ENCODE measurements around the gene SMIM9. TPM values are rescaled to one million over a fixed set of nuclear protein-coding genes. Genes with fewer than 3 reads are reported as not detected.
"Not testable (repeated sequence)": the region's sequence is repeated elsewhere in the genome, so short reads cannot be mapped to it uniquely, and the experiment has no call there.

Gene SMIM9
- total RNA-seq (2014; rRNA removed; shearing (Covaris generic); ENCODE audit: low replicate concordance) = not detected in 2 replicates

DNA sequence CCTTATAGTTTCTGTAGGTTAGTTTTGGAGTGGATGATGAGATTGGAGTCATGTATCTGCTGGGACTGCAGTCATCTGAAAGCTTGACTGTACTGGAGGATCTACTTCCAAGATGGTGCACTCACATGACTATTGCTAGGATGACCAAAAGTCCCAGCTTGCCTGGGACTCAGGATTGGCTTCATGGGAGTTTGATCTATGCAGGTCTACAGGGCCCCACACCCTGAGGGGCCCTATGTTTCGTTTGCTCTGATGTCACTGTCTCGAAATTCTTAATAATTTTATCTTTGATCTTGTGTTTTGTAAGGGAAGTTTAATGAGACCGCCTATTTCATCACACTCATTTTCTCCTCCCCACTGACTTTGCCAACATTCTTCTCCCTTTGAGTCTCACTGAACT, at the start of gene SMIM9:
Gene SMIM9 (minus strand): TSS at position 101 of the 400 bp plus-strand sequence. CDS start 3,806 bp downstream, outside the sequence.
- no peak within 1 kb of the TSS for H3K4me3 ChIP-seq
- no peaks in the 10 kb centered on the region for H3K36me3 ChIP-seq
- DNase-seq = no peak
- no peaks in the 10 kb centered on the region for H3K27me3 ChIP-seq
- no peaks in the 10 kb centered on the region for H3K9me3 ChIP-seq

DNA sequence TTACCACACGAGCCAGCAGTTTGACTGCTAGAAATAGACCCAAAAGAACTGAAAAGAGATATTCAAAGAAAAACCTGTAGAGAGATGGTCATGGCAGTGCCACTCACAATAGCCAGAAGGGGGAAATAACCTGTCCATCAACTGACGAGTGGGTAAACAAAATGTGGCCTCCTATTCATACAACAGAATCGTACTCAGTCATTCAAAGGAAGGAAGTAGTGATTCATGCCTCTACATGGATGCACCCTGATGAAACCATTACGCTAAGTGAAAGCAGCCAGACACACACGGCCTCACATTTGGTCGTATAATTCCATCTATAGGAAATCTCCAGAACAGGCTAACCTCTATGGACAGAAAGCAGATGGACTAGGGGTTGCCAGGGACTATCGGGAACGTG, 49.6 kb upstream of the SMIM9 start:
- DNase-seq, H3K9me3 ChIP-seq, H3K36me3 ChIP-seq, H3K27me3 ChIP-seq, H3K4me3 ChIP-seq: not testable (repeated sequence)

DNA sequence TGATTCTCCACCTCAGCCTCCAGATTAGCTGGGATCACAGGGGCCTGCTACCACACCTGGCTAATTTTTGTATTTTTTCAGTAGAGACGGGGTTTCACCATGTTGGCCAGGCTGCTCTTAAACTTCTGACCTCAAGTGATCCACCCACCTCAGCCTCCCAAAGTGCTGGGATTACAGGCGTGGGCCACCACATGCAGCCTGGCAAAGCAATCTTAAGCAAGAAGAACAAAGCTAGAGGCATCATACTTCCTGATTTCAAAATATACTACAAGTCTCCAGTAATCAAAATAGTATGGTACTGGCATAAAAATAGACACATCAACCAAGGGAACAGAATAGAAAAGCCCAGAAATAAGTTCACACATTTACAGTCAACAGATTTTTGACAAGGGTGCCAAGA, 38.9 kb upstream of the SMIM9 start:
- no peak for DNase-seq
- H3K9me3 ChIP-seq = no peaks in the 10 kb centered on the region

DNA sequence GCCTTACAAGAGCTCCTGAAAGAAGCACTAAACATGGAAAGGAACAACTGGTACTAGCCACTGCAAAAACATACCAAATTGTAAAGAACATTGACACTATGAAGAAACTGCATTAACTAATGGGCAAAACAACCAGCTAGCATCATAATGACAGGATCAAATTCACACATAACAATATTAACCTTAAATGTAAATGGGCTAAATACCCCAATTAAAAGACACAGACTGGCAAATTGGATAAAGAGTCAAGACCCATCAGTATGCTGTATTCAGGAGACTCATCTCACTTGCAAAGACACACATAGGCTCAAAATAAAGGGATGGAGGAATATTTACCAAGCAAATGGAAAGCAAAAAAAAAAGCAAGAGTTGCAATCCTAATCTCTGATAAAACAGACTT, 34.1 kb upstream of the SMIM9 start:
- not testable (repeated sequence) for H3K27me3 ChIP-seq, H3K36me3 ChIP-seq, DNase-seq, H3K4me3 ChIP-seq, H3K9me3 ChIP-seq

More for the DNA sequence above, 38.9 kb upstream of the SMIM9 start:
- Histone ChIP-seq H3K27me3 (no peaks in the 10 kb centered on the region), H3K36me3 (no peaks in the 10 kb centered on the region), H3K4me3 (no peak overlapping the region)

DNA sequence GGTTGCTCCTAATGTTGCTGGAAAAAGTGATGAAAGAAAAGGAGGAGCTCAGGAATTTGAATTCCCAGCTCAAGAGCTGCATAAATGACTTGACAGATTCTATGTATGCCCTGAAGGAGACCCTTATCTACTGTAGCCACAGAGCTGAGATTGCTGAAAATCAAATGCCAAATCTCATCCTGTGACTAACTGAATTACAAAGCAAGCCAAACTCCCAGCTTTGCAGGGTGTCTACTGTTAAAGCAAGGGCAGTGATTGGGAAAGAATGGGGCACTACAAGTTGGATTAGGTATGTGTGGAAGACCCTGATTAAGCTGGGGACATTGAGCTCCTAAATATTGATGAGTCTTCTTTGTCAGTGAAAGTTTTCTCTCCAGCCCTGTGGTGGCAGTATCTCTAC, 20.8 kb upstream of the SMIM9 start:
- Histone ChIP-seq H3K27me3 (no peaks in the 10 kb centered on the region), H3K9me3 (no peaks in the 10 kb centered on the region), H3K36me3 (no peaks in the 10 kb centered on the region), H3K4me3 (no peak overlapping the region)
- DNase-seq = no peak

DNA sequence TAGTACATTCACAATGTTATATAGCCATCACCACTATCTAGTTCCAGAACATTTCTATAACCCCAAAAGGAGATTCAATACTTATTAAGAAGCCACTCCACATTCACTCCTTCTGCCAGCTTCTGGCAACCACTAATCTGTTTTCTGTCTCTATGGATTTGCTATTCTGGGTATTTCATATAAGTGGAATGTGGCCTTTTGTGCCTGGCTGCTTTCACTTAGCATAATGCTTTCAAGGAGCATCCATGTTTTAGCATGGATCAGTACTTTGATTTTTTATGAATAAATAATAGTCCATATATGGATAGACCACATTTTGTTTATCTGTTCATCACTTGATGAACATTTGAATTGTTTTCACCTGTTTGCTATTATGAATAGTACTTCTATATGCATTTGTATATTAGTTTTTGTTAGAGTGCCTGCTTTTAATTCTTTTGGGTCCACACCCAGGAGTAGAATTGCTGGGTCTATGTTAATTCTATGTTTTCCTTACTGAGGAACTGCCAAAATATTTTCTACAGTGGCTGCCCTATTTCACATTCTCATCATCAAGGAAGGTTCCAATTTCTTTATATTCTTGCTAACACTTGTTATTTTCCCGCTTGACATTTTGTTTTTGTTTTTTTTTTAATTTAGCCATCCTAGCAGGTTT, 16.6 kb upstream of the SMIM9 start:
- no peaks in the 10 kb centered on the region for H3K36me3 ChIP-seq
- no peak for DNase-seq
- H3K27me3 ChIP-seq = no peaks in the 10 kb centered on the region
- H3K4me3 ChIP-seq = no peak overlapping the region
- no peaks in the 10 kb centered on the region for H3K9me3 ChIP-seq

DNA sequence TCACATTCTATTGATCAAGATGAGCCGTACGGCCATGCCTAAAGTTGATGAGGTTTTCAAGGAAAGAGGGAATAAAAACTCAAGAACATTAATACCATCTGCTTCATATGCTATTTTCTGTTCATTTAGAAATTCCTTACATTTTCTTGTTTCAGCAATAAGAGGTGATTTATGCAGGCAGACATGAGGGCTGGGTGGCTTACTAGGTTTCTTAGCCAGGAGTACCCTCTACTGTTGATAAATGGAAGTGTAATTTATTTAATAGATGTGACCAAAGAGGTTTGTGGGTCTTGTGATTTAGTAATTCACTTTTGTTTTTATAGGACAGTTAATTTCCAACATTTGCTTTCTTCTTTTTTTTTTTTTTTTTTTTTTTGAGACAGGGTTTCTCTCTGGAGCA, 6.4 kb upstream of the SMIM9 start:
- no peaks in the 10 kb centered on the region for H3K36me3 ChIP-seq
- H3K9me3 ChIP-seq = no peaks in the 10 kb centered on the region
- H3K27me3 ChIP-seq = no peaks in the 10 kb centered on the region
- H3K4me3 ChIP-seq = no peak overlapping the region
- DNase-seq = no peak

DNA sequence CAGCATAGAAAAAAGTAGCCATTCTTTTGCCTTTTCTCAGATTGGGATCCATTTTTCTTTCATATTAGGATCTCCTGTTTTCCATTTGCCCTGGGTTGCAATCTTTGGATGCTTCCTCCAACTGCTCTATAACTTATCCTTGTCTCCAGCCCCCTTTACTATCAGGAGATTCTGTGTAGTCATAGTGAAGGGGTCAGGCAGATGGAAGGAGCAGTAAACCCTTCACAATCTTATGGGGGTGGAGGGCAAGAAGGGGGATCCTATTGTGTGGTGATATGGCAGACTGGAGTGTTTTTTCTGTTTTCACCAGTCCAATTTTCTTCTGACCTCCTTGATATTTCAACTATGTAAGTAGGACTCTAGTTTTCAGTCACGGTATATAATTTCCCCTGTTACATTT, 1.7 kb upstream of the SMIM9 start:
- H3K9me3 ChIP-seq = no peaks in the 10 kb centered on the region
- H3K36me3 ChIP-seq = no peaks in the 10 kb centered on the region
- no peak overlapping the region for H3K4me3 ChIP-seq
- no peaks in the 10 kb centered on the region for H3K27me3 ChIP-seq
- no peak for DNase-seq

DNA sequence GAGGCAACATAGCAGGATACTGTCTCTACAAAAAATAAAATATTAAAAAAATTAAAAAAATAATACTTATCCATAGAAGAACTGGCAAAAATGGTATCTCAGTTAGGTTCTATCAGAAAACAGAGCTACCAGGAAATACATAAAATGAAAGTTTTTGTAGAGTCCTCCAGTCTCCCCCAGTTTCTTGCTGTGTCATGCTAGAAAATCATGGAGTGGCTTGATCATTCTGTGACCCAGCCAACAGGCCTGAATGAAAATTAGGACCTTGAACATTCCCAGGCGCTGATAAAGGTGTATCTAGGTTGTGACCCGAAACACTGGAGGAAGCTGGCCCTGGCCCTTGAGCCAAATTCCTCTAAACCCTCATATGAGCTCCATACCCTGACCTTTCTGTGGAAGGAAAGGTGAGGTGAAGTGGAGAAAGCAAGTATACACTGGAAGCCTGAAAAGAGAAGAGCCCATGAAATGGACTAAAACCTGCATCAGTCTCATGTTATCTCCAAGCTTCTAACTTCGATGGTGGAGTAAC, 652 bp downstream of the SMIM9 start:
- no peaks in the 10 kb centered on the region for H3K36me3 ChIP-seq
- H3K4me3 ChIP-seq = no peak overlapping the region
- H3K9me3 ChIP-seq = no peaks in the 10 kb centered on the region
- no peaks in the 10 kb centered on the region for H3K27me3 ChIP-seq
- no peak for DNase-seq

DNA sequence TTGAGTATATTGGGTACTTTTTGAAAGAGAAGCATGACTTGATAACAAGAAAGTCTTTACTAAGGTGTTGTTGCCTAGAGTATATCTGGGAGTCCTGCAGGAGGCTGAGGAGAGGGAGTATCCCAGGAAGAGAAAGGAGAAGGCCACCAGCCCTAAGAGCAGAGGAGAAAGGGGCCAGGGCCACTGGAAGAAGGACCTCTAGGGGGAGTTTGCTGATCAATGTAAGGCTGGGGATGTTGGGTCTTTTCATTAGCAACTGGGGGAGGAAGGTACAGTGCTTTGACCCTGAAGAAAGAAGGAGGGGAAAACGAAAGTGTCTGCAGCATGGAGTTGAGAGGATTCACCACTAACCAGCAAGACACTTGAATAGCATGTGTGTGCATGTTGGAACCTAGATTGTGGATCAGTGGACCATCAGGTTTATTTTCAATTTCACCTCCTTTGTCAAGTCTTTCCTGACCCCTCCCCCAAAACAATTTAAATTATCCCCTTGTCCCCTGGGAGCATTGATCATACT, 4.5 kb downstream of the SMIM9 start:
- H3K27me3 ChIP-seq = no peaks in the 10 kb centered on the region
- no peaks in the 10 kb centered on the region for H3K36me3 ChIP-seq
- no peaks in the 10 kb centered on the region for H3K9me3 ChIP-seq
- no peak overlapping the region for H3K4me3 ChIP-seq
- DNase-seq = no peak

DNA sequence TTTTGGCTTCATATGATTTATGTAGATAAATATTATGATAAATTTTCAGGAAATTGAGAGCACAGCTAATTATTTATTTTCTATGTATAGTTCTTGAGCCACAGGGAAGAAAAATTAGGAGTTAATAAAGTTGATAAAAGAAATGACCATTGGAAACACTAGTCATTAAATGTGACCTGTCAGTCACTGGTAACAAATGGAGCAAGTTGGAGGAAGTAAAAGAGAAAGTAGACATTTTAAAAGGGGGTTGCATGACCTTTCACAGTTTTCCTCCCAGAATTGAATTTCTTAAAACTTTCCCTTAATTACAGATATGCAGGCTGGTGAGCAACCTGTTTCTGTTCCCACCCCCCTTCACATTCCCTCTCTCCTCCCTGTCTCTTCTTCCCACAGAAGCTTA, 5.3 kb downstream of the SMIM9 start:
- no peaks in the 10 kb centered on the region for H3K27me3 ChIP-seq
- DNase-seq = no peak
- no peaks in the 10 kb centered on the region for H3K36me3 ChIP-seq
- no peak overlapping the region for H3K4me3 ChIP-seq
- H3K9me3 ChIP-seq = no peaks in the 10 kb centered on the region

DNA sequence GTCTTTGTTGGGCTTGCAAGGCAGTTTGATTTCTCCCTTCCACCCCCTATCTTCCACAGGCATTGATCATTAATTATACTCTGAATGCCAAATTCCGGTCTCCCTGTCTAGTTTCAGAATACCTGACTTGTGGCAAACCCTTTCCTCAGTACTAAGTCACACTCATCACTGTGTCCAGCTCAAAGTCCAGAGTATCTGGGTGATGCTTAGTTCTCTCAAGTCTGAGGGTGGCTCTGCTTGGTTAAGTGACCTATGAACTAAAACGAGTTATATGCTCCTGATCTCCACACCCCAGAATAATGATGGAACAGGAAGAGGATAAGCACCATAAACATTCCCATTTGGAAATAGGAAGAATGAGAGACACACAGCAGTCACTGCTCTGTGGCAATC, 6.5 kb downstream of the SMIM9 start:
- Histone ChIP-seq H3K9me3 (no peaks in the 10 kb centered on the region), H3K4me3 (no peak overlapping the region), H3K27me3 (no peaks in the 10 kb centered on the region), H3K36me3 (no peaks in the 10 kb centered on the region)
- DNase-seq = no peak

DNA sequence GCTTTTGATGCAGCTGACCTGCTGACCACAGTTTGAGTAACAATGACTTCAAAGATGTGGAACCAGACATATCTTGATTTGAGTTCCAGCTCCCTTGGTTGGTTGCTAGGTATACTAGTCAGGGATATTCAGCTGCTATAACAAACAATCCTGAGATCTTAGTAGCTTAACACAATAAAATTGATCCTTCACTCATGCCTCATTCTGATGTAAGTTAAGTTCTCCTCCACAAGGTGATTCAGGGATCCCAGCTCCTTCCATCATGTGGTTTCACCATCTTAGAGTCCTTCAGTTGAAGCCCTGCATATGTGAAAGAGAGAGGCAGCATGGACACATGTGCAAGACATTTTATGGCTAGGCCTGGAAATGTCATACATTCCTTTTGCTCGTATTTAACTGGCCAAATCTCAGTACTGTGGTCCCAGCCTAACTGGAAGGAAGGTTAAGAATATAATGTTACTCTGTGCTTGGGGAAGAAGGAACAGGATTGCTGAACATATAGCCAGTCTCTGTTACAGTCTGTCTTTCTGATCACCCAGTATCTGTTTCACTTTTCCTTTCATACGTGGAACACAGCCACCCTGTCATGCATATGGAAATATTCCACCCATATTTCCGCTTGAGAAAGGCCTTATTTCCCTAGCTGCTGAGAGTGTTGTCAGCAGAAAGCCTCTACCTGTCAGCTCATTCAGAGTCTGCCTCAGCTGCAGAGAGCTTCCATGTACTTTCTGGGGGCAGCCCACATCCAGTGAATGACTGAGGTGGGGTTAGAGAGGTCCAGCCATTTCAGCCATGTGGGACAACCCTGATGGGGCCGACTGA, 7.1 kb downstream of the SMIM9 start:
- no peaks in the 10 kb centered on the region for H3K9me3 ChIP-seq
- DNase-seq = no peak
- H3K4me3 ChIP-seq = no peak overlapping the region
- no peaks in the 10 kb centered on the region for H3K27me3 ChIP-seq
- H3K36me3 ChIP-seq = no peaks in the 10 kb centered on the region

DNA sequence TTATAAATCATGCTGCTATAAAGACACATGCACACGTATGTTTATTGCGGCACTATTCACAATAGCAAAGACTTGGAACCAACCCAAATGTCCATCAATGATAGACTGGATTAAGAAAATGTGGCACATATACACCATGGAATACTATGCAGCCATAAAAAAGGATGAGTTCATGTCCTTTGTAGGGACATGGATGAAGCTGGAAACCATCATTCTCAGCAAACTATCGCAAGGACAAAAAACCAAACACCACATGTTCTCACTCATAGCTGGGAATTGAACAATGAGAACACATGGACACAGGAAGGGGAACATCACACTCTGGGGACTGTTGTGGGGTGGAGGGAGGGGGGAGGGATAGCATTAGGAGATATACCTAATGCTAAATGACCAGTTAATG, 8.9 kb downstream of the SMIM9 start:
- not testable (repeated sequence) for H3K36me3 ChIP-seq, H3K9me3 ChIP-seq, DNase-seq, H3K27me3 ChIP-seq, H3K4me3 ChIP-seq

DNA sequence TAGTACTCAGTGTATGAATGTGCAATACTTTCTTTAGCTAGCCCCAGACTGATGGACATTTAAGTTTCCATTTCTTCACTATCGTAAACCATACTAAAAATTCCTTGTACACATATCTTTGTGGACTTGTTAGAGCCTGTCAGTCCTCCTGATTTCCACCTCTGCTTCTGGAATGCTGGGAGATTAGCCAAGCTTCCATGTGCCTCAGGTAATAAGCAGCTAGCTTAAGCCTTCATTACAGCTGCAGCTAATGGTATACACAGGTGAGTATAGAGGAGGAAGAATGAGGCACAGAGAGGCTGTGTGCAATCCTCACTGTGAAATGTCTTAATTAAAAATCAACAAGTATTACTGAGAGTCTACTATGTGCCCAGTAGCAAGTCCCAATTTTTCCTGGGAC, 9.8 kb downstream of the SMIM9 start:
- H3K4me3 ChIP-seq = no peak overlapping the region
- H3K9me3 ChIP-seq = no peaks in the 10 kb centered on the region
- no peaks in the 10 kb centered on the region for H3K27me3 ChIP-seq
- no peak for DNase-seq
- no peaks in the 10 kb centered on the region for H3K36me3 ChIP-seq

DNA sequence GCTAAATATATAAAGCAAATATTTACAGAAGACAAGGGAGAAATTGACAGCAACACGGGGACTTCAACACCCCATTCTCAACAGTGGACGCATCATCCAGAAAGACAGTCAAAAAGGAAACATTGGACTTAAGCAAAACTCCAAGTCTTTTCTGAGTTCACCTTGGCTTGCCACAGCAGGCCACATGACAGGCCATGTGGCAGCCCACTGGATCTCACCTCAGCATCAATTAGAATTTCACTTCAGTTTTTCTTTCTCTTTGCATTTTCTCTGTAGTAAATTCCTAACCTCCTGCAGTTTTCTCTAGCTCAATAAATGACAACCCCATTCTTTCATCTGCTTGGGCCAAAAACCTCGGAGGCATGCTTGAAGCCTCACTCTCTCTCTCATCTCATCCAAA, 12.4 kb downstream of the SMIM9 start:
- Histone ChIP-seq H3K9me3 (no peaks in the 10 kb centered on the region), H3K4me3 (no peak overlapping the region)

DNA sequence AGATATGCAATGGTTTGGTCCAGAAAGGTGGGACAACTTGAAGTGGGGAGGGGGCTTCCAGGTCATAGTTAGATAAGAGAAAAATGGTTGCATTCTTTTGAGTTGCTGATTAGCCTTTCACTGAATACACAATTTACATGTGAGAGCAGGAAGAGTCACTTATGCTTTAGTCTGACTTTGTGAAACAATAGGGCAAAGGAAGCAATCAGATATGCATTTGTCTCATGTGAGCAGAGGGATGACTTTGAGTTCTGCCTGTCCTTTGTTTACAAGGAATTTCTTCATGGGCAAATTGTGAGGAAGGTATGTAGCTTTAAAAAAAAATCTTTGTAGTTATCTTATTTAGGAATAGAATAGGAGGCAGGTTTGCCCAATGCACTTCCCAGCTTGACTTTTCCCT, 12.9 kb downstream of the SMIM9 start:
- no peaks in the 10 kb centered on the region for H3K27me3 ChIP-seq
- no peak overlapping the region for H3K4me3 ChIP-seq
- no peak for DNase-seq
- H3K36me3 ChIP-seq = no peaks in the 10 kb centered on the region
- H3K9me3 ChIP-seq = no peaks in the 10 kb centered on the region

More for the DNA sequence above, 12.4 kb downstream of the SMIM9 start:
- no peak for DNase-seq
- Histone ChIP-seq H3K36me3 (no peaks in the 10 kb centered on the region), H3K27me3 (no peaks in the 10 kb centered on the region)
